Measurements from ENCODE around the gene RBM44.

RBM44 gene

GRCh38 chr2:237857791-237858190 is 59.2 kb downstream of the RBM44 start:
- DNase-seq (ENCODE audit: low read depth): no peak
- H3K4me3 ChIP-seq (ENCODE audit: low read depth, low read length): no peak overlapping the region
- TF ChIP-seq CTCF (IDR thresholded peaks at IDR 0.05; ENCODE audit: low read depth, low read length, missing control alignments): no peak

DNA sequence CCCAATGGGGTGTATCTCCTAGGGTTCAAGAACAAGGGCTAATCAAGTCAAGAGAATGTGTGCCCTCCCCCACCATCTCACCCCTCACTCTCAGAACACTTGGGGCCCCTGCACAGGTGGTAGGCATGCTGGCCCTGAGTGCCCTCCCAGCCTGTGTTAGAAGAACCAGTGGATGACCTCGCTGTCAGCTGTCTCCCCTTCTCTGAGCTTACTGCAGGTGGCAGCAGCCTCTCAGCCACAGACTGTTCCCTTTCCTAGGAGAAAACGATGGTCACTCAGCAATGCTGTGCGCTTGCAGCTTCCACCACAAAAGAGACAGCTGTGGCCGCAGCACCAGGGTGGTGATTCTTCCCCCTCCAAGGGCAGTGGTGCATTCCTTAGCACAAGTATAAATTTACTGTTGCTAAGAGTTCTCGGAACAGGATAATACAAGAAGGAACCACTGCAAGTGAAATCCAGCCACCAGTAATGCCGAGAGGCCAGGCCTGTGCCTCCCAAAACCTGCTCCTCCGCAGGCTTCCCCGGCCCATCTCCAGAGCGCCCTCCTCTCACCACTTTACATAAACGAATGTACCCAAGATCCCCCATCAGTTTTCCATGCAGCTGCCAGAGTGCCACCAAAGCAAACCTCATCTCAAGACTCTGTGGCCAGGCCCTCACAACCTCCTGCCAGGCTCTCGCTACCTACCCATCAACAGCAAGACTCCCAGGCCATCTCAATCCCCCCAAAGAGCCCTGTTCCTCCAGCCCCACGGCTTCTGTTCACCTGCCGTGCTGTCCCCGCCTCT is 59.9 kb downstream of the RBM44 start:
- H3K4me3 ChIP-seq (ENCODE audit: low read depth, low read length): no peak overlapping the region
- peak; percentile 78 for TF ChIP-seq CTCF (IDR thresholded peaks at IDR 0.05; ENCODE audit: low read depth, low read length, missing control alignments)
- peak; percentile 22 for DNase-seq (ENCODE audit: low read depth)

DNA sequence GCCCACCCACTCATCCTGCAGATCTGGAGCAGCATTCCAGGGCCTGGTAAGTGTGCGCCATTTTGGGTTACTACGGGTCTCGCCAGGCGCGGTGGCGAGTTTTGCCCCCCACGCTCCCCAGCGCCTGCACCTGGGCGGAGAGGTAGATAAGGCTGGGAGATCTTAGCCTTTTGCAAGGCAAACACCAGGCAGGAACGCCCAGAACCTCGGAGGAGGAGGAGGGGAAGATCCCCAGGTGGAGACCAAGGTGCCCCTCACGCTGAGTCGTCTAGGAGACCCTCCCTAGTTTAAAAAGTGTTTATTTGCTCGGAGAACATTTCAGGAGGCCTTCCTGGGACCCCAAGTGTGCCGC is 60.5 kb downstream of the RBM44 start:
- no peak for TF ChIP-seq CTCF (IDR thresholded peaks at IDR 0.05; ENCODE audit: low read depth, low read length, missing control alignments)
- H3K4me3 ChIP-seq (ENCODE audit: low read depth, low read length): no peak overlapping the region

GRCh38 chr2:237859533-237860272 is 61.1 kb downstream of the RBM44 start, which contains the start of gene RAMP1:
TSS of gene RAMP1 (plus strand) at chr2:237859623. CDS start at chr2:237859676, 53 bp downstream.
- no peak for TF ChIP-seq CTCF (IDR thresholded peaks at IDR 0.05; ENCODE audit: low read depth, low read length, missing control alignments)
- no peak for DNase-seq (ENCODE audit: low read depth)
- no peak within 1 kb of the TSS for H3K4me3 ChIP-seq (ENCODE audit: low read depth, low read length)

More for the DNA sequence above, 60.5 kb downstream of the RBM44 start:
- no peak for DNase-seq (ENCODE audit: low read depth)

DNA sequence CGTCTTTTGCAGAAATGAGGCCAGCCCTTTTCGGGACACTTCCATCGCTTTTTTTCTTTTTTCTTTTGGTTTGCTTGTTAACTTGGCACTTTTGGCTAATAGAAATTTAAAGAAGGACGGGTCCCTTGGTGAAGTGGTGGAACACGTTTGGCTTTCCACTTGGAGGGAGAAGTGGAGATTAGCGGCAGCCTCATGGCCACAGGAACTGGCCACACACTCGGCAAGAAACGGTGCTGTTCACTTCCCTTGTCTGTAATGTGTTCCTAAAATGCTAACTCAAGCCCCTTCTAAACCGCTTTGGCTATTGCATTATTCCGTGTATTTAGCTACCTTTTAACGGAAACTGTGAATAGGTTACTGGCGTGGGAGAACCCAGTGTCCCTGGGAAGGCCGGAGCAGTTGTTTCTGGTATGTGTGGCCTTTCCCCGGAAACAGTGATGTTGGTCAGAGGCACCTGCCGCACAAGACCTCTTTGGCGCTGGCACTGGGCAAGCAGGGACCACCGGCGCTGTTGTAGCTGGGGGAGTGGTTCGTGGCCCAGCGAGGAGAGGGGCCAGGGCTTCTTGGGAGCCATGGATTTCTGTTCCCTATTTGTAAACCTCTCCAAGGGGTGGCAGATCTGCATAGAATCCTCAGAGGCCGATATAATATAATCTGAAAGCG is 61.8 kb downstream of the RBM44 start:
- DNase-seq (ENCODE audit: low read depth): no peak
- H3K4me3 ChIP-seq (ENCODE audit: low read depth, low read length): no peak overlapping the region
- TF ChIP-seq CTCF (IDR thresholded peaks at IDR 0.05; ENCODE audit: low read depth, low read length, missing control alignments): no peak

- H3K4me3 ChIP-seq (ENCODE audit: low read depth, low read length): no peak overlapping the region
- TF ChIP-seq CTCF (IDR thresholded peaks at IDR 0.05; ENCODE audit: low read depth, low read length, missing control alignments): no peak
- no peak for DNase-seq (ENCODE audit: low read depth)
Measured at GRCh38 chr2:237861875-237862527, 63.4 kb downstream of the RBM44 start.
